ENCODE data around the gene CASS4. TPM values are rescaled to one million over a fixed set of nuclear protein-coding genes. Genes with fewer than 3 reads are reported as not detected.

The CASS4 gene
- total and polyA plus RNA-seq, 9 of the 15 experiments (the other 6 are each of a cell fraction or from before 2014, with no cell fraction given) = 8.1 to 53.8 (median 26.7) TPM

GRCh38 chr20:56468316-56469076 is 56.4 kb downstream of the CASS4 start, which contains the start of gene RTF2 (continued):
- TF ChIP-seq CBFA2T3 (IDR thresholded peaks at IDR 0.05) = no peak; the same call in 1 of the 2 replicates
- no peak for TF ChIP-seq IRF9 (tag; IDR thresholded peaks at IDR 0.05)
- no peak for TF ChIP-seq ZBTB5 (IDR thresholded peaks at IDR 0.05)
- 0 out of 2 replicates have a peak, but pooled peaks have one; percentile 54 for TF ChIP-seq SMARCA4 (IDR thresholded peaks at IDR 0.05)
- no peak for TF ChIP-seq XRCC4 (IDR thresholded peaks at IDR 0.05; ENCODE audit: extremely low read depth, insufficient read depth, insufficient read length)
- TF ChIP-seq SP1 (CRISPR knock-in tag; IDR thresholded peaks at IDR 0.05) = peak; percentile 96
- TF ChIP-seq ZNF764 (CRISPR knock-in tag; IDR thresholded peaks at IDR 0.05; ENCODE audit: low read depth) = no peak
- no peak for TF ChIP-seq BRF1 (IDR thresholded peaks at IDR 0.05; ENCODE audit: borderline replicate concordance, extremely low read depth, insufficient read length)
- no peak for TF ChIP-seq DLX4 (CRISPR knock-in tag; IDR thresholded peaks at IDR 0.05)
- TF ChIP-seq FOXJ2 (tag; IDR thresholded peaks at IDR 0.05) = peak; percentile 80
- TF ChIP-seq YBX1 (IDR thresholded peaks at IDR 0.05) = no peak
- TF ChIP-seq TFAP4 (CRISPR knock-in tag; IDR thresholded peaks at IDR 0.05; ENCODE audit: borderline replicate concordance) = peak; percentile 86
- no peak for TF ChIP-seq MLX (CRISPR knock-in tag; conservative IDR thresholded peaks at IDR 0.05)
- TF ChIP-seq NR2C1 (IDR thresholded peaks at IDR 0.05) = peak; percentile 57
- TF ChIP-seq NR2C1 (tag; IDR thresholded peaks at IDR 0.05) = no peak
- no peak for TF ChIP-seq ZEB2 (IDR thresholded peaks at IDR 0.05)
- TF ChIP-seq MTF1 (CRISPR knock-in tag; IDR thresholded peaks at IDR 0.05; ENCODE audit: borderline replicate concordance) = no peak
- peak; percentile 76 to 78; a peak in 3 of 4 replicates for TF ChIP-seq FOXK2 (conservative IDR thresholded peaks at IDR 0.05 in 1 of 2, IDR thresholded peaks at IDR 0.05 in 1 of 2; ENCODE audit: low read depth in 2 of 2)
- TF ChIP-seq SPI1 (IDR thresholded peaks at IDR 0.05; ENCODE audit: borderline replicate concordance, low read depth, low read length) = 0 out of 2 replicates have a peak, but pooled peaks have one; percentile 9
- TF ChIP-seq ZNF695 (CRISPR knock-in tag; IDR thresholded peaks at IDR 0.05) = no peak
- TF ChIP-seq ZNF274 (IDR thresholded peaks at IDR 0.05; ENCODE audit: borderline replicate concordance, low read depth, low read length) = no peak
